ENCODE results near the gene SLCO4A1.
A peak's percentile ranks its signal among the peaks of the same experiment; 100 is the strongest.

The SLCO4A1 gene

GRCh38 chr20:62649140-62649539 is 6.8 kb downstream of the SLCO4A1 start:
- Histone ChIP-seq H3K4me1 (peaks cover 18% of the 10 kb centered on the region), H3K79me2 (peaks cover 11% of the 10 kb centered on the region), H3K9ac (no peak overlapping the region), H3K27me3 (ENCODE audit: control insufficient read depth, insufficient read depth, low read length) (no peaks in the 10 kb centered on the region), H3K9me3 (ENCODE audit: control insufficient read depth, low read length) (no peaks in the 10 kb centered on the region), H2AFZ (no peak overlapping the region), H3K4me2 (ENCODE audit: low read length) (no peak overlapping the region), H3K27ac (no peak overlapping the region), H3K36me3 (ENCODE audit: control insufficient read depth, insufficient read depth, low read length) (no peaks in the 10 kb centered on the region), H3K4me3 (ENCODE audit: low read depth, low read length) (no peak overlapping the region)
- TF ChIP-seq CTCF (IDR thresholded peaks at IDR 0.05): no peak

DNA sequence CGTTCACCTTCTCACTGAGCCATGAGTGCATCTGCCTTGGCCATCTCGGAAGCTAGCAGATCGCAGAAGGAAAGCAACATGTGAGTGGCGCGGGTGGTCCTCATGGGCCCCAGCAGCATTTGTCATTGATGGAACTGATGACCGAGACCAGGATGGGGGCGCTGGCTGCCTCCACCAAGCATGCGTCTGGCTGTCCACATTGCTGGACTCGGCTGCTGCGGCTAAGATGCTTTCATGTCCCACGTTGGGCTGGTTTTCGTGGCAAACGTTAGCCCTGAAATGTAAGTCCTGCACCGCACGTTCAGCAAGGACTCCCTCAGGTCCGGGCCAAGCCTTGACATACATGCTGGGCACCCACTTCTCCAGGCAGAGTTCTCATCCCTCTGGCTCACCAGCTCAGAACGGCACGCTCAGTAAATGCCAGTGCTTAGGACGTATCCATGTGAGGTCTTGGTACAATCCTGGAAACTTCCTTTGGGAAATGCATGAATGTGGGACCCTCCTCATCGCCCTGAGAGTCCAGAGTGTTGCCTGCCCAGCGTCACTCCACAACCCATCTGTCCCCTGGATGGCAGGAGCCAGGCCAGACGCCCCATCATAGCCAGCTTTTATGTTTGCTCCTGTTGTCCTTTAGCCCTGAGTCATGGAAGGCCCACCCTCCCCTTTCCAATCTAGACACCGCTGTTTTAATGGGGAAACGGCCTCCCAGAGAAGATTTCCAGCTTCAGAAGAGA is 8.4 kb downstream of the SLCO4A1 start:
- peak overlapping the region; percentile 88 for H3K27ac ChIP-seq
- peak overlapping the region; percentile 85 for H3K4me2 ChIP-seq (ENCODE audit: low read length)
- no peaks in the 10 kb centered on the region for H3K9me3 ChIP-seq (ENCODE audit: control insufficient read depth, low read length)
- peaks cover 14% of the 10 kb centered on the region for H3K79me2 ChIP-seq
- peaks cover 18% of the 10 kb centered on the region for H3K4me1 ChIP-seq
- no peaks in the 10 kb centered on the region for H3K27me3 ChIP-seq (ENCODE audit: control insufficient read depth, insufficient read depth, low read length)
- H2AFZ ChIP-seq: no peak overlapping the region
- peak overlapping the region; percentile 46 for H3K4me3 ChIP-seq (ENCODE audit: low read depth, low read length)
- no peaks in the 10 kb centered on the region for H3K36me3 ChIP-seq (ENCODE audit: control insufficient read depth, insufficient read depth, low read length)
- H3K9ac ChIP-seq: no peak overlapping the region
- no peak for TF ChIP-seq CTCF (IDR thresholded peaks at IDR 0.05)

DNA sequence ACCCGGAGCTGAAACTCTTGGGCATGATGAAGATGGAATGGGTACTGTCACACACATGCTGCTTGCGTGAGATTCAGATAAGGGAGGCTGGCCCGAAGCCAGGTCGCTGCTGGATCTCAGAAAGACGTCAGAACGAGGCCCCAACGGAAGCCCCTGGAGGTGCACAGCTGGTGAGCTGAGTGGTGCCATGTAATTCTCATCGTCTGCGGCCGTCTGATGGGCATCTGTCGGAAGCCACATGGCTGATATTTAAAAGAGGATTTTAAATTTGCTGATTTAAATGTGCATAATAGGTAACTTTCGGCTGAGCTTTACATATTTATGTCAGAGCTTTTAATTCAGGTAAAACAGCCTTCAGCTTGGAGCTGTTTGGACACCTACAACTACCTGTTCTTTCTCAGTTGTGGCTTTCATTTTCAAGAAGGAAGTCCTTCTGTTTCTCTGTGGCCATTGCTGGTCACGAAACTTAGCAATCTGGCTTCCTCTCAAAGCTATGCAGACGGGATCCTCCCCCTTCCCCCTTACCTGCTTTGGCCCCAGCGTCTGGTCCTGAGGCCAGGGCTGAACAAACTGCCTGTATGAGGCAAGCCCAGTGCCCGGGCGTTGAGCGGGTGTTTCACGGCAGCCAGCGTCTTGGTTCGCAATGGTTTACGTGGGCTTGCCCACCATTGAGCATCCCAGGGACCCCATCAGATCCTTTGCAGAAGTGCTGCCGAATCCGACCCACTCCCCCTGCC is 9.2 kb downstream of the SLCO4A1 start:
- Histone ChIP-seq H3K4me3 (ENCODE audit: low read depth, low read length) (peak overlapping the region; percentile 46), H3K27ac (peak overlapping the region; percentile 88), H3K4me1 (peaks cover 18% of the 10 kb centered on the region), H3K9ac (no peak overlapping the region), H3K27me3 (ENCODE audit: control insufficient read depth, insufficient read depth, low read length) (no peaks in the 10 kb centered on the region), H3K4me2 (ENCODE audit: low read length) (peak overlapping the region; percentile 85), H2AFZ (peak overlapping the region; percentile 40), H3K36me3 (ENCODE audit: control insufficient read depth, insufficient read depth, low read length) (no peaks in the 10 kb centered on the region), H3K9me3 (ENCODE audit: control insufficient read depth, low read length) (no peaks in the 10 kb centered on the region), H3K79me2 (peaks cover 20% of the 10 kb centered on the region)
- no peak for TF ChIP-seq CTCF (IDR thresholded peaks at IDR 0.05)

DNA sequence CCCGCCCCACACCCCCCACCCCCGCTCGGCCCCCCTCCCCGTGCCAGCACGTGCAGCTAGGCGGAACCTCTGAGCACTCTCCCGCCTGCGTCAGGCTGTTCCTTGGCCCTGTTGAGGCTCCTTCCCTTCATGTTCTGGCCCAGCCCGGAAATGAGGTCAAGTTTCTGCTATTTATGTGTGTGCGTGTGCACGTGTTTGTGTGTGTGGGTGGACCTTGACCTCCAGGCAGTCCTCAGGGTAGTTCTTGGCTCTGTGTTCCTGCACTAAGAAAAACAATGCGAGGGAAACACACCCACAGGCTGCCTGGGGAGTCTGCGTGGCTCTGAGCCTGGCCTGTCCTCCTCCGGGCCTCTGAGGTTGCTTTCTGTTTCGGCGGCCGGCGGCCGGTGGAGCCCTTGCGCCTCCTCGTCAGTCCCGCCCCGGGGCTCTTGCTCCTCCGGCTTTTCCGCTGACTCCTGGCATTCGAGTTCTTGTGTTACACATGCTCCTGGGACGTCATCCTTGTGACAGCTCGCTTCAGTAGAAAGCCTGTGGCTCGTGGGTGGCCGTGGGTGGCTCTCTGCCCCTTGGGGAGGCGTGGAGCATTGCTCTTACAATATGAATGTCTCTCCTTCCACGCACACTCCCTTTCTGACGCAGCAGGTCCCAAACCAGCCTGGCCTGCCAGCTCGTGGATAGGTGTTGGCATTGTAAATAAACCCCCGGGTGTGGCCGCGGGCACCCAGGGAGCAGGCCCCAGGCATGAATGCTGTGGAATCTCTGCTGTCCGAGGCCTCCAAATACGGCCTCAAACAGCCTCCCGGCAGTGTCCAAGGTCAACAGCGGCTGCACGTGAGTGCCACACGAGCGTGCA is 10.0 kb downstream of the SLCO4A1 start:
- Histone ChIP-seq H3K27ac (peak overlapping the region; percentile 88), H3K9ac (no peak overlapping the region), H2AFZ (peak overlapping the region; percentile 44), H3K4me2 (ENCODE audit: low read length) (peak overlapping the region; percentile 65), H3K79me2 (peaks cover 20% of the 10 kb centered on the region), H3K4me3 (ENCODE audit: low read depth, low read length) (peak overlapping the region; percentile 39), H3K36me3 (ENCODE audit: control insufficient read depth, insufficient read depth, low read length) (no peaks in the 10 kb centered on the region), H3K4me1 (peaks cover 18% of the 10 kb centered on the region), H3K9me3 (ENCODE audit: control insufficient read depth, low read length) (no peaks in the 10 kb centered on the region), H3K27me3 (ENCODE audit: control insufficient read depth, insufficient read depth, low read length) (no peaks in the 10 kb centered on the region)
- peak; percentile 16 for TF ChIP-seq CTCF (IDR thresholded peaks at IDR 0.05)
